Pulmonary artery endothelial cell (primary cell): ENCODE data around the gene CD160. TPM values are rescaled to one million over a fixed set of nuclear protein-coding genes. Genes with fewer than 3 reads are reported as not detected.
"Not testable (repeated sequence)": the region's sequence is repeated elsewhere in the genome, so short reads cannot be mapped to it uniquely, and the experiment has no call there.

ENCODE experiments used
- DNase-seq: peaks from one replicate; pipeline ENCODE4 v3.0.0-alpha.2; 2011; ENCODE audit warnings: low read depth, low spot score
- total RNA-seq: library from RNA; depleted of rRNA; stranded (reverse); fragments of >200 nt; gene quantifications from 2 replicates; pipeline ENCODE4 v1.2.3, GENCODE V29; 2014

CD160 gene, protein sequence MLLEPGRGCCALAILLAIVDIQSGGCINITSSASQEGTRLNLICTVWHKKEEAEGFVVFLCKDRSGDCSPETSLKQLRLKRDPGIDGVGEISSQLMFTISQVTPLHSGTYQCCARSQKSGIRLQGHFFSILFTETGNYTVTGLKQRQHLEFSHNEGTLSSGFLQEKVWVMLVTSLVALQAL
- not detected in 2 replicates for total RNA-seq

DNA sequence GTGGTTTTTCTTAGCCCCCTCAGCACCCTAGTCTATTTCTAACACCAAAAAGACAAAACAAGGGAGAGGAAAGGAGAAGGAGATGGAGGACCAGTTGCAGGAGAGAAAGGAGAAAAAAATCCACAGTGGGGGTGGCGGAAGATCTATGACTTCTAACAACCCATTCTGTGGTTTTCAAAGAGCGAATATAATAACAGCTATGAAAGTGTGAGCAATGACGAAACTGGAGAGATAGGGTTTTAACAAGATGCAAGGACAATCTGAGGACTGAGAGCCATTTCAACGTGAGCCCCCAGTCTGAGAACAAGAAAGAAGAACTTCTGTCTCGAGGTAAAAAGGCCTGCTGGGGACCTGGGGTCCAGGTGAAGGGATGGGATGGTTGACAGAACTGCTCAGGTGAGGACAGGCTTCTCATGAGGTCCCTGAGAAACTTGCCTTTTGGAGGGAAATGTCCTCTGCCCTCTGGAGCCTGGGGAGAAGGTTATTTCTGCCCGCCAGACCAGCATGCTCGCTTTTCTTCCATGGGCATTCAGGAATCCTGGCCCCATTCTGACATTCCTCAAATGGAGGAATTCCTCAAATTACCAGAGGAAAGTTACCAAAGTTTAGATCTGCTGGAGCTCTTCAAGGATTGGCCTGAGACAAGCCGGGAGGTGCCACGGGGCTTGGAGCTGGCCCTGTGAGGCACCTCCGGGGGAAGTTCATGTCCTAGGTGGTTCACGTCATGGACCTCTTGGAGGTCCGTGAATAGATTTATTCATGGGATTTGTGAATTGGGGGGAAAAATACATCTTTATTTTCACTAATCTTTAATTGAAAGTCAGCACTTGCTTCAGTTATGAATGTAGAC lies at the start of gene CD160:
CD160 (plus strand) TSS at position 270 of the 850 bp plus-strand sequence. CDS start 8,829 bp downstream, outside the sequence.
- no peak for DNase-seq

DNA sequence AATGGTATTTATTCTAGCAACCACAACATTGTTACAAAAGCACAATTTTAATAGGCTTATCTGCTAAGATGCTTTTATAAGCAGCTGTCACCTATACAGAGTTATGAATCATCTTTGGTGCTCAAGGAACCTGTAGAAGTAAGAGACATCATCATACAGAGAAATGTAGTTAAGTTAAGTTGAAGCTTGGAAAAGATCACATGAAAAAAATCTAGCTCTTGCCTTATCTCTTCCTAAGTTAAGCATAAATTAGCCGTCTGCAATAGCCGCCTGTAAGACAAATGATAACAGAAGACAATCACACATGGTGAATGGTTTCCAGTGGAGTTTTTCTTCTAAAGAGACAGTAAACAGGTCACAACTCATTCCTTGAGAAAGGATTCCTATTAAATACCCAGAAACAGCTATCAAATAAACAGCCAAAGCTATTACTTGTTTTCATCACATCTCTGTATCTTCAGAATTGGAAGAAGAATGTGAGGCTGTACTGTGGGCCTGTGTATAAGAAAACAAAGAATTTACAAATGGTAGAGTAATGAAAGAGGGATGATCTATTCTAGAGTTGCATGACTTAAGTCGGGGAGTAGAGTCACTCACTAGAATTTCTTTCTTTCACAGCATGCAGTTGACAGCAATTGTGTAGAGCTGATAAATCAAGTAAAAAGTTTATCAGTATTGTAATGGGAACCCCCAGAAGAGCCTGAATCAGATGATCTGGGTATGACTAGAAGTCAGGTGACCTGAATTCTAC lies 48.1 kb upstream of the CD160 start:
- not testable (repeated sequence) for DNase-seq

DNA sequence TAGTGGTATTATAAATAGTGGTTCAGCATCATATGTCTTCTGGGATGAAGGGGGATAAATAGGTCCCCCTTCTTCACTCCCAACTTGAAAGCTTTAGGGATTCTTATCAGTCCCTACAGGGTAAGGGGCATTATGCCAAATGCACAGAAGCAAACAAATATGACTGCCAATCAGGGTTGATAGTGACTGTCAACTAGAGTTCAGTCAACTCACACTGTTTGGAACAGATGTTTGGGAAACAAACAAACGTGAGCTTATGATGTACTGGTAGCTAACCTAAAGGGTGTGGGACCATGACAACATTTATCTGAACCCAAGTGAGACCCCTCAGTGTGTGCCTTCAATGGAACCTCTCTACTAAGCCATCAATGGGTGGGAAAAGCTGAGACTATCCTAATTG lies 46.1 kb upstream of the CD160 start:
- not testable (repeated sequence) for DNase-seq

DNA sequence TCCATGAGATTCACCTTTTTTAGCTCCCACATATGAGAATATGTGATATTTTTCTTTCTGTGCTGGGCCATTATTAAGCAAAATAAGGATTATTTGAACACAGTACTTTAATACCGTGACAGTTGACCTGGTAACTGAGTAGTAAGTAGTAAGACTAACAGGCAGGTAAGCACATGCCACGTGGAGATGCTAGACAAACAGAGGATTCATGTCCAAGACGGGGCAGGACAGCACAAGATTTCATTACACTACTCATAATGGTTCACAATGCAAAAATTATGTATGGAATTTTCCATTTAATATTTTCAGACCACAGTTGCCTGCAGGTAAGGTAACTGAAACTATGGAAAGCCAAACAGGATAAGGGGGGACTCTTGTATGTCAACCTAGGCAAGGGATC lies 34.4 kb upstream of the CD160 start:
- not testable (repeated sequence) for DNase-seq

DNA sequence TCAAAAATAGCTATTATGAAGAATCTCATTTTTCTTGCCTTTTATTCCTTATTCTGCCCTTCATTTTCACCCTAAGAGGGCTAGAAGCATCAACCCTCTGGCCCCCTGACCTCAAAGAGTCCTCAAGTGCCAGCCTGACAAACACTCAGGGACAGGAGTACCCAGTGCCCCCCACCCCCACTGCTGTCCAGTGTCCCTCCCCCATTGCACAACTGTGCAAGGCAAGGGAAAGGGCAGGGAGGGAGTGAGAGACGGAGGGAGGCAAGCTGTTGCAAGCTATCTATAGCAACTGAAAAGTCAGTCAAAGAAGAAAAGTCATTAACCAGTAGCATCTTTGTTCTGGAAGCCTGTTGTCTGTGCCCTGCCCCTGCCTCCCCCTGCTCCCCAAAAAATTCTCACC lies 33.2 kb upstream of the CD160 start:
- DNase-seq, result not testable (repeated sequence)

DNA sequence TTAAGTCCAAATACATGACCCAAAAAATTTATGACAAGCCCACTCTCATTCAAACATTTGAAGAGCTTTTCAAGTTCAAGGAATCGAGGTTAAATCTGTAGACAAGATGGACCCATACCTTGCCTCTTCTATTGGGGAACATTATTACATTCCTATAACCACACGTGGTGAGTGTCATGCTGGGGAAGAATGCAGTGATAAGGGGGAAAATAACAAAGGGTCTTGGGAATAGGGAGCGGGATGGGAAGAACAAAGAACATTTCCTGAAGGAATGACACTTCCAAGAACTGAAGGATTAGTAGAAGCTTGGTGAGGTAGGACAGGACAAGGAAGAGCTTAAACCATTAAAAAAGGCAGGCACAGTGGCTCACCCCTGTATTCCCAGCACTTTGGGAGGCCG lies 31.0 kb upstream of the CD160 start:
- DNase-seq, result no peak

DNA sequence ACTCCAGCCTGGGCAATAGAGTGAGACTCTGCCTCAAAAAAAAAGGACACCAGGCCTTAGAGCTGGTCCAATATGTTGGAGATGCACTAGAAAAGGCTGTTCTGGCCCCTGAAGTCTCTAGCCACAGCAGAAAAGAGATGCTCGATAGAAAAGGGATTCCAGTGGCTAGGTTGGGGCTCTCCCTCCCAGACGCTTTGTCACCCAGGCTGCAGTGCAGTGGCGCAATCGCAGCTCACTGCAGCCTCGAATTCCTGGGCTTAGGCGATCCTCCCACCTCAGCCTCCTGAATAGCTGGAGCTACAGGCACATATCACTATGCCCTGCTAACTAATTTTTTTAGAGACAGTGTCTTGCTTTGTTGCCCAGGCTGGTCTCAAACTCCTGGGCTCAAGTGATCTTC lies 30.4 kb upstream of the CD160 start:
- no peak for DNase-seq

DNA sequence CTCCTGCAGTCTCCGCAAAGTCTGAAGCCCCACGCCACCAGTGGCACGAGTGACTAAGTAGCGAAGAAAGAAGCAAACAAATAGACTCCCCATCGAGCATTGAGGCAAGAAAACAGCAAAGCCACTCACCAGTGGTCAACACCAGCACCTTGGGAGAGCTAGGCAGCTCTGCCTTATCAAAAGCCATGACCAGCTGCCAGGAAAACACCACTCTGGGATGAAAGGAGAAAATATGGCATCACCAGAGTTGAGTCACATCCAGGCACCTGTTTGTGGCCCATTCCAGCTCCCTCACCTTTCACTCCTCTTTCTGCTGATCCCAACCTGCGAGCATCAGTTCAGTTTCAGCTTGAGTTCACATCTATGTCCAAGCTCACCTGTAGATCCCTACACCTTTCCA lies 29.4 kb upstream of the CD160 start:
- no peak for DNase-seq

DNA sequence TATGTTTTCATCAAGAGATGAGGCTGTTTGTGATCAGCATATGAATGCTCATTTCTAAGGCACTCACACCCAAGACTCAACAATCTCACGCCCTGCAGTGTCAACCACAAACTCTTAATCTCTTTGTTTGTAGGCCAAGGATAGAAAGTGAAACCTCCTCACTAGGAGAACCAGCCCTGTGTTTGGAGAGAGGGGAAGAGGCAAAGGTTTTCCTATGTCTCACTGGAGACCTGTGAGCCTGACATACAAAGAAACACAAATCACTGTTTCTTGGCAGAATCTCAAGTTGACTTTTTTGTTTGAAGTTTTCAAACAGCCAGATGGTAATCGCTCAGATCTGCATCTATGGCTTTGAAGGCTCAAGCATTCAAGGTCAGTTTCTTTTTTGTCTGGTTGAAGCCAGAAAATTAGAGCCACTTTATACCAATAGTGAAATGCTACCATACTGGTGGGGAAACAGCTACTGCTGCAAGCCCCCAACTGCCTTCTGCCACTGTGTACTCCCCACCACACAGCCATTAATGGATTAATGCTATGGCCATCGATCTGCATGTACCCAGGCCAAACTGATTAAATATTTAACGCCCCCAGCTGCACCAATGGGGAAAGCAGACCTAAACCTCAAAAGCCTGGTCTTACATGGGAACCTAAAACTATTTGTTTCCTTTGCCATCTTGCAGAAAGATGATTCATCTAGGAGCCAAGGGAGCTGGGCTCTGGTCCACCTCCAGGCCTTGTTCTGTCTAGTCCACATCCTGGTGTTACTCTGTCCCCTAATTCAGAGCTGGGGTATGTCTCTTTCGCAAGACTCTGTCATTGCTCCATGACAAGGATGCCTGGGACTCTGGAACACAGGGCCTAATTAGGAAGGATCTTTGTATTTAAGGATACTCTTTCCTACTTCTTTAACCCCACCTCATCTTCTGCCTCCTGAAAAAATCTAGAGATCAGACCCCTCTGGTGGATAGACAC lies 28.4 kb upstream of the CD160 start:
- no peak for DNase-seq

DNA sequence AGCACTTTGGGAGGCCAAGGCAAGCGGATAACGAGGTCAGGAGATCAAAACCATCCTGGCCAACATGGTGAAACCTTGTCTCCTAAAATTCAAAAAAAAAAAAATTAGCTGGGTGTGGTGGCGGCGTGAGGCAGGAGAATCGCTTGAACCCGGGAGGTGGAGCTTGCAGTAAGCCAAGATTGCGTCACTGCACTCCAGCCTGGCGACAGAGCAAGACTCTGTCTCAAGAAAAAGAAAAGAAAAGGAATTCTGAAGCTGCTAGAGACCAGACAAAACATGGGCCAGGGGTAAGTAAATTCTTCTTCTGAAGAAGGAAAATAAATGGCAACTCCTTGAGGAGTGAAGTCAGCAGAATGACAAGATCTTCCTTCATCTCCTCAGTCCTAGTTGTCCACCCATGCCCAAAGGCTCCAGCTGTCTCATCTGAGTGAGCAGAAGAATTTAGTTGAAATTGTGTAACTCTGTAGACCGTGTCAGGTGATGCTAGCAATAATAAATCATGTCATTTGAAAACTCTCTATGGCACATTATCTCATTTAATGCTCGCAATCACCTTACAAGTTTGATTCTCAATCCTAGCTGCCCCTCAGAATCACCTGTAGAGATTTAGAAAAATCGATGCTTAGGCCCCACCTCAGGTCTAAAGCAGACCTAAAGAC lies 26.4 kb upstream of the CD160 start:
- DNase-seq, result no peak

DNA sequence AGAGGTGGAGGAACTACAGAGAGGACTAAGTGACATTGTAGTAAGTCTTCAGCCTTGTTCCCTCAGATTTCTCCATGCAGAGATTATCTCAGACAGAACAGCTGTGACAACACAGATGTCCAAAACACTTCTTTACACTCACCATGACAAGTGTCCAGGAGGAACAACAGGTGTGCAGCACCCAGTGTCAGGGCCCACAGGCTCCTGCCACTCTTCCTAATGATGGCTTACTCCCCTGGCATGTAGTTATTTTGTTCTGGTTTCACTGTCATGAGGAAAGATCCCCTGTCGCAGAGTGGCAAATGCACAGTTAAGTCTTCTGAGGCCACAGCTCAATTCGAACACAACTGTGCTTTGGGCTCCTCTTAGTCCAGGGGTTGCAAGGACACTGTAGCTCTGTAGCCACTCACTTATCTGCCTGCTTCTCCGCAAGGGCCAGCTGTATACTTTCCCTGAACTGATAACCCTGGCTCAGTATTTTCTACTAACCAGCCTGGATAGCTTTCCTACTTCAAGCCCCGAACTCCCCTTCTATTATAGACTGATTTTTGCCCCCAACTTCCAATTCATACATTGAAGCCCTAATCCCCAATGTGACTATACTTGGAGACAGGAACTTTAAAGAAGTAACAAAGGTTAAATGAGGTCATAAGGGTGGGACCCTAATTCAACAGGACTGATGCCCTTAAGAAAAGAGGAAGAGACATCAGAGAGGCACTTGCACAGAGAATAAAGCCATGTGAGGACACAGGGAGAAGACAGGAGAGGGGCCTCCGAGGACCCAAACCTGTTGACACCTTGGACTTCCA lies 23.3 kb upstream of the CD160 start:
- DNase-seq, result no peak

DNA sequence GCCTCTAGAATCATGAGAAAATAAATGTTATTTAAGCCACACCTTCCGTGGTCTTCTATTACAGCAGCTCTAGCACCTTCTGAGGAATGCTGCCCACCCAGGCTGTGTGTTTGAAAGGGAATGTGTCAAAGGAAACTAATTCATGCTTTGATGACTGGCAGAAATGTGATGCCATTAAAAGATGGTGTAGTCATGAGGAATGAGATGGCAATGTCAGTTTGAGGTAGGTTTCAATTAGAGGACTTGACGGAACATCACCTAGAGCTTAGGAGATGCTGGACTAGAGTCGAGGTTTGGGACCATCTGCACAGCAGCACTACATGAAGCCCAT lies 22.7 kb upstream of the CD160 start:
- DNase-seq, result no peak

DNA sequence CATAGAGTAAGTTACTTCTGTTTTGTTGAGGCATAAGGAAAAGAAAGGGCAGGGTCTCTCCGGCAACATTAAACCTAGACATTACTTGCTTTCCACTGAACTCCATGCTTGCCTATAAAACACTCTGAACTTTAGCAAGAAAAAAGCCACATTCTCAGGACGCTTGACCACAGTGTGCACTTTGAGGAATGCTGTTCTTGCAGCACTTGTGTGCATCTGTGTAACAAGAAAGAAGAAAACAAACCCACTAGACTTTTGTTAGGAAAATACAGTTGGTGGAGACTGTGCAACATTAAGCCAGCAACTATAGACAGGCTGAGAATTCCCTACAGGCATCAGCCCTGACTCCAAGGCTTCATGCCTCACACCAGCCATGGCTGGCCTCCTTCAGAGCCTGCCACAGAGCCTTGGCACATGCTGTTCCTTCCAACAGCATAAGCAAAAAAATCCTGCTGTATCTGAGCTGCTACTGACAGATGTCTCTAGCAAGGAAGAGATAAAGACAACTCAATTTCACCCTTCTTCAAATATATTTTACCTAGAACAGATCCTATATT lies 17.9 kb upstream of the CD160 start:
- DNase-seq, result no peak

DNA sequence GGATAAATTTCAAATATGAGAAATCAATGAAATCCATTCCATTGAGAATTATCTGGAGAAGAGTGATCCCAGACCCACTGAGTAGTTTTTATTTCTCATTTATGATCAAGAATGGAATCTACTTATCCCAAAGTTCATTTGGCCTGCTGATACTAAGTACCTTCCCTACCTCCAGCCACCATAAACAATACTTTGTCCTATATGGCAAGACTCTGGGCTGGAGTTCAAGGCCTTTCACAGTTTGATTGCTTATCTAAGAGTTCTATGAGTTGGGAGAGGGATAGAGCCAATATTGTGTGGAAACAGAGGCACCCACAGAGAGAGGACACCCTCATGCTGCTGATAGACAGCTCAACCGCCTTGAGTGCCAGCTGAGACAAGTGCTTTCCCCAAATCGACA lies 17.2 kb upstream of the CD160 start:
- no peak for DNase-seq

DNA sequence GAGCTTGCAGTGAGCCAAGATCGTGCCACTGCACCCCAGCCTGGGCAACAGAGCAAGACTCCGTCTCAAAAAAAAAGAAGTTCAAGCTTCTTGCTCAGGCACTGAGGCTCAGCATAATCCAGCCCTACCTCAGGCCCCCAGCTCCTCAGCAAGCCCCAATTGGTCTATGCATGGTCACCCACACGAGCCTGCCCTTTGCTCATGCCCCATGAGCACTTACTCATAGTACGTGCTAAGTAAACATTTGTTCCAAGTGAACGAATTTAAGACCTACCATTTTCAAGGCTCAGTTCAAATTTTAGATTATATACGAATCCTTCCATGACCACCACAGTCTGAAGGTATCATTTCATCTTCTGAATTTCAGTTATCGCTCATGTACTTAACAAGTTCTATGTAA lies 16.5 kb upstream of the CD160 start:
- no peak for DNase-seq

DNA sequence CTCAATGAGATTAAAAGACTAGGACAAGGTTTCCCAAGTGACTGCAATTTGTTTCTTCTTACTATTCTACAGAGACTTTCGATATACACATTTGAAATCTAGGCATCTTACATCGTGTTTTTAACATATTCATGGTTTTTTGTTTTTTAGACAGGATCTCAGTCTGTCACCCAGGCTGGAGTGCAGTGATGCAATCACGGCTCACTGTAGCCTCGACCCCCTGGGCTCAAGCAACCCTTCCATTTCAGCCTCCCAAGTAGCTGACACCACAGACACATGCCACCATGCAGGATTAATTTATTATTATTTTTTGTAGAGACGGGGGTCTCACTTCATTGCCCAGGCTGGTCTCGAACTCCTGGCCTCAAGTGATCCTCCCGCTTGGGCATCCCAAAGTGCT lies 13.7 kb upstream of the CD160 start:
- DNase-seq, result no peak

DNA sequence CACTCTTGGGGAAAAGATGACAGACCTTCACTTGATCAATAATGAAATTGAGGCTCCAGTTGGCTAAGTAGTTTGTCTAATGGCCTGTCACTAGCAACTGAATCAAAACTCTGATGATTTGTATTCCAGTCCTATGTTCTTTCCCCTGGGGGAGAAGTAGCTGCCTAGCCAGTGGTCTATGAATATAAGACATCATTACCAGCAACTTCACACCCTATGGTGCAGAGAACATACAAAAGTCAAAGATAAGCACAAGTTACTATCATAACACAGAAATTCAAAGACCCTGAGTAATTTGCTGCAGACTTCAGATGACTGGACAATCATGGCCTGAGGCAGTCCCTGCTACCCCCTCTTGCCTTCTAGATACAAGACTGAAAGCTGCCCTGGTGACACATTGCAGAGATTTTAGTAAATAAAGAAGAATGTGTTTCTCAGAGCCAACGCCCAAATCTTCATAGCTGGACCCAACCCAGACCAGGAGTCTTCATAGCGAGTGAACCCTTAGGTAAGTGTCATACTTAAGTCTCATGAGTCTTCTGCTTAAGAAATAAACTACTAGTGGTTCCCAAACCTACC lies 13.1 kb upstream of the CD160 start:
- DNase-seq, result no peak

DNA sequence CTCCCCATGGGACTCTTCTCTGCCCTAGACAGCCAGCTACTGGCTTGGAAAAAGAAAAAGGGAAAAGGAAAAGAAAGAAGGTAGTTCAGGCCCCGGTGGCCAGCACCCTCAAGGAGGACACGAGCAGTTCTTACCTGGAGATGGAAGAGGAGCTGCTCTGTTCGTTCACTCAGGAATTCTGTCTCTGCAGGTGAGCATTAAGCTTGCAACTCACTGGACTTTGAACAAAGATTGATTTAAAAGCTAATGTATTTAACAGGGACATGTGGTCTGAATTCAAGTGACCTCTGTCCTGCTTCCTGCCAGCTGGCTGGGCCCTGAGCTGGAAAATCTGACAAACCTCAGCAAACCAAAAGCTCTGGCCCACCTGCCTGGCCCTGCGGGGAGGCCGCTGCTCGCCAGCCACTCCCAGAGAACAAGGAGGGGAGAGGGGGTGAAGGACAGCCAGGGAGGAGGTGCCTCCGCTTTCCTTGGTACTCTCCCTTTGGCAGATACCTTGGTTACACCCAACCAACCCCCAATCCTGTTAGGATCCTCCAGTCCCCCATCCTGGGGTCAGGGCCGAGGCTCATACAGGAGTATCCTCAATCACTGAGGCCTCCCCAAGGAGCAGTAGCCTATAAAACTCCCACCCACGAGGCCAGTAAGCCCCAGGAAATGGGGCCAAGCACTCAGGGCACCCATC lies 12.0 kb upstream of the CD160 start, which contains the start of gene PDZK1:
PDZK1 (minus strand) TSS at position 186 of the 685 bp plus-strand sequence. CDS start 19,347 bp downstream, outside the sequence.
- no peak for DNase-seq
